Mononuclear cell (primary cell): ENCODE results near the gene HACD3. TPM values are rescaled to one million over a fixed set of nuclear protein-coding genes. Genes with fewer than 3 reads are reported as not detected.
"Not testable (repeated sequence)": the region's sequence is repeated elsewhere in the genome, so short reads cannot be mapped to it uniquely, and the experiment has no call there.

Experiments
- H3K27me3 ChIP-seq: 2 replicates; pipeline ENCODE4 v1.6.0; 2011; ENCODE audit warnings: low read length, control low read depth; ENCODE audit not compliant: insufficient read depth
- H3K4me1 ChIP-seq: 2 replicates; pipeline ENCODE4 v1.5.1; 2011; ENCODE audit warnings: mild to moderate bottlenecking, low read length, control low read depth; ENCODE audit not compliant: insufficient read depth
- H3K4me3 ChIP-seq: 2 replicates; pipeline ENCODE4 v1.5.1; 2011; ENCODE audit warnings: mild to moderate bottlenecking, low read length, moderate library complexity
- H3K9me3 ChIP-seq: 2 replicates; pipeline ENCODE4 v1.5.1; 2011; ENCODE audit warnings: low read depth, mild to moderate bottlenecking, control low read depth, low read length
- total RNA-seq: library from RNA; depleted of rRNA; stranded (reverse); fragments of >200 nt; gene quantifications from one replicate; pipeline ENCODE4 v1.2.3, GENCODE V29; 2012

The HACD3 gene
- total RNA-seq, 1 donor: 13.9 TPM

DNA sequence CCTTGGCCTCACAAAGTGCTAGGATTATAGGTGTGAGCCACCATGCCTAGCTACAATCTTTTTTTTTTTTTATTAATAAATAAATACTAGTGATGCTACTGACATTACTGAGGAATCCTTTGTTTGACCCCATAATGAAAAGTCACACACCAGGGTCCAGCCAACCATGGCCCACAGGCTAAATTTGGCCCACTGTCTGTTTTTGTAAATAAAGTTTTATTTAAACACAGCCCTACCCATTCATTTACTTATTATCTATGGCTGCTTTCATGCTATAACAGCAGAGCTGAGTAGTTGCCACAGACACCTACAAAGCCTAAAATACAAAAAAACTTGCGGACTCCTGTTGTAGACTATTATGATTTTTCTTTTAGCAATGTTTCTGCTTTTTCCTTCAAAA is 73.3 kb downstream of the HACD3 start:
- Histone ChIP-seq H3K4me1 (no peaks in the 10 kb centered on the region), H3K27me3 (no peaks in the 10 kb centered on the region), H3K4me3 (no peak overlapping the region), H3K9me3 (no peaks in the 10 kb centered on the region)

GRCh38 chr15:65610871-65611718 is 80.8 kb downstream of the HACD3 start, which contains the start of gene INTS14:
Gene INTS14, minus strand, starts transcription at chr15:65611131. Its CDS starts 3,751 bp downstream, at chr15:65607380.
- Histone ChIP-seq H3K27me3 (no peaks in the 10 kb centered on the region), H3K4me1 (peaks cover 26% of the 10 kb centered on the region), H3K4me3 (peak within 1 kb of the TSS; percentile 94), H3K9me3 (no peaks in the 10 kb centered on the region)

DNA sequence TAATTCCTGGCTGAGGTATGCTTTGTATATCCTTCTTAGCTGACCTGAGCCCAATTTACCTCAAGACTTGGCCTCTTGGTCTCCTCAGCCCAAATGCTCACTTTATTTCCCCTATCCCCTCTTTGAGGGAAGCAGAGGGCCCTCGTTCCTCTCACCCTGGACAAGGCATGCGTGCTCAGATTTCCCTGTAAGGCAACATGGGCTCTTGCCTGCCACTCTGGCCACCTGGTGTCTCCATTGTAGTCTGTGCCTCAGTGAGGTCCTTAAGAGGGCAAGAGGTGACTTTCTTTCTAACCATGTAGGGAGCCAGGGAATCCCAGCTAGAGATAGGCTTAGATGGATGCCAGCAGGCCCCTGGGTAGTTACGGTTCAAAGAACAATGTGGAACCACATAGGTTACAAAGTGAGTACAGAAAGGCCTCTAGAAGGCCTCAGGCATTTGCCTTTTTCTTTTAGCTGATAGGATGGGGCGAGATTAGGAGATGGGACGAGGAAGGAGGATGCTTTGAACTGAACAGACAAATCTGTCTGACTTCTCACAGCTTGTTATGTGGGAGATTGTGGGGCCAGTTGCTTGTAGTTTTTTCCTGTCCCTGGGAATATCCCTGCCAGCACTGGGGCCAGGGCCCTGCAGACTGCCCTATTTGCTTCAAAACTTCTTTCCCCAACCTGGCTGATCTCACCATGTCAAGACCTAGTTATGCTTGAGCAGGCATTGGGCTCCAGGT is 81.8 kb downstream of the HACD3 start:
- H3K4me1 ChIP-seq: peaks cover 26% of the 10 kb centered on the region
- no peaks in the 10 kb centered on the region for H3K9me3 ChIP-seq
- peak overlapping the region; percentile 94 for H3K4me3 ChIP-seq
- H3K27me3 ChIP-seq: no peaks in the 10 kb centered on the region

GRCh38 chr15:65612616-65612946 is 82.3 kb downstream of the HACD3 start:
- H3K4me3 ChIP-seq: no peak overlapping the region
- H3K9me3 ChIP-seq: no peaks in the 10 kb centered on the region
- H3K27me3 ChIP-seq: no peaks in the 10 kb centered on the region

GRCh38 chr15:65612949-65613744 is 82.9 kb downstream of the HACD3 start:
- H3K4me3 ChIP-seq: no peak overlapping the region
- no peaks in the 10 kb centered on the region for H3K27me3 ChIP-seq
- no peaks in the 10 kb centered on the region for H3K9me3 ChIP-seq
- H3K4me1 ChIP-seq: peaks cover 26% of the 10 kb centered on the region

More at GRCh38 chr15:65612616-65612946, 82.3 kb downstream of the HACD3 start:
- peaks cover 26% of the 10 kb centered on the region for H3K4me1 ChIP-seq

GRCh38 chr15:65615887-65616286 is 85.6 kb downstream of the HACD3 start:
- not testable (repeated sequence) for H3K9me3 ChIP-seq
- H3K4me1 ChIP-seq: peaks cover 13% of the 10 kb centered on the region

GRCh38 chr15:65618560-65619109 is 88.4 kb downstream of the HACD3 start:
- no peaks in the 10 kb centered on the region for H3K27me3 ChIP-seq
- H3K4me3 ChIP-seq: no peak overlapping the region
- no peaks in the 10 kb centered on the region for H3K4me1 ChIP-seq
- no peaks in the 10 kb centered on the region for H3K9me3 ChIP-seq

More at GRCh38 chr15:65615887-65616286, 85.6 kb downstream of the HACD3 start:
- not testable (repeated sequence) for H3K27me3 ChIP-seq, H3K4me3 ChIP-seq

- Histone ChIP-seq H3K27me3 (no peaks in the 10 kb centered on the region), H3K4me1 (no peaks in the 10 kb centered on the region), H3K9me3 (no peaks in the 10 kb centered on the region), H3K4me3 (no peak overlapping the region)
Measured at GRCh38 chr15:65619626-65620290, 89.5 kb downstream of the HACD3 start.

- Histone ChIP-seq H3K27me3 (no peaks in the 10 kb centered on the region), H3K4me3 (no peak overlapping the region), H3K9me3 (no peaks in the 10 kb centered on the region), H3K4me1 (no peaks in the 10 kb centered on the region)
Measured at GRCh38 chr15:65620833-65621232, 90.6 kb downstream of the HACD3 start.

DNA sequence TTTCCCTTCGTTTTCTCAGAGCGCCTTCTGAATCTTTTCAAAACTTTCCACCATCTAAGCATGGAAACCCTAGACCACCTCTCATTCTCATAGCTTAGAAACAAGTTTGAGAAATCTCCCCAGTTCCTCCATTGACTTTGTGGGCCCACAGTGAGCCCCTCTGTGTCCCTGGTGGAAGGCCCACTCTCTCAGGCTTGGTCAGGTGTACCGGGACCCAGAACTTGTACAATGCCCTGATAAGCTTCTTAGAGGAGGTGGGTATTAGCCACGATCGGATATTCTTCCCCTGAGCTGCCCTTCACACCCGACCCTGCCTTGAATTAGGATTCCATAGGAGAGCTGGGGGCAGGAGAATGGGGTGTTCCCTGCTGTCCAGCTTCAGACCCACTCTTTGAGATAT is 91.4 kb downstream of the HACD3 start, which contains the start of gene SLC24A1:
TSS of gene SLC24A1 (plus strand) at position 301 of the 400 bp plus-strand sequence. CDS start 2,143 bp downstream, outside the sequence.
- Histone ChIP-seq H3K9me3 (no peaks in the 10 kb centered on the region), H3K4me1 (no peaks in the 10 kb centered on the region)

DNA sequence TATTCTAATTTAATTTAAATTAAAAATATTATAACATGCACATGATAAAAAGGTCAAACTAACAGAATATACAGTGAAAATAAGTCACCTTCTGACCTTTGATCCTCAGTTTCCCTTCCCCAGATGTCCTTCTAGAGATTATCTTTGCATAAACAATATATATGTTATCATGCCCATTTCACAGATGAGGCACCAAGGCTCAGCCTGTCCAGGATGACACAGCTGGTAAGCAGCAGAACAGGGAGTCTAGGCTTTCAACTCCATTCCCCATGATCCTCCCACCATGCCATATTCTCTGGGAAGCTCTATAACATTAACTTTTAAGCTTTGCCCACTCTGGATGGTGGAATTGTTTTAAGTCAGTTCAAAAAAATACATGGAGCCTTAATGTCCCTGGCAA is 92.8 kb downstream of the HACD3 start:
- no peaks in the 10 kb centered on the region for H3K9me3 ChIP-seq
- H3K4me3 ChIP-seq: no peak overlapping the region
- H3K27me3 ChIP-seq: no peaks in the 10 kb centered on the region
- no peaks in the 10 kb centered on the region for H3K4me1 ChIP-seq

More for the DNA sequence above, 91.4 kb downstream of the HACD3 start, which contains the start of gene SLC24A1:
- Histone ChIP-seq H3K27me3 (no peaks in the 10 kb centered on the region), H3K4me3 (no peak within 1 kb of the TSS)

DNA sequence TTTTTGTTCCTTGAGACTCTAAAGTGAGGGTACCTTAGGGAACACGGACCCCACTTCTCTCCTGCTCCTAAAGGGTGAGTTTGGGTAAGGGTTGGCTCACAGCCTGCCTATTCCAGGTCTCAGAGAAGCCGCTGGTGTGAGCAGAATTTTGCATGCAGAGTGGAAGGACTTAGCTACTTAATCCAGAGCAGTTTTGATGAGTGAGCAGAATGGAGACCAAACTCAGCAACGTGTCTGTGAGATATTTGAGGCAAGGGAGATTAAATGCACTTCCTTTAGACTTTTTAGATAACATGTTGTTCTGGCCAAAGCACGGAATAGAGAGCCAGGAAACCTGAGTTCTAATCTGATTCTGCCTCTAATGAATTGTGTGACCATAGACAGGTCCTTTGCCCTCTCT is 96.6 kb downstream of the HACD3 start:
- no peak overlapping the region for H3K4me3 ChIP-seq
- H3K9me3 ChIP-seq: no peaks in the 10 kb centered on the region
- no peaks in the 10 kb centered on the region for H3K27me3 ChIP-seq
- no peaks in the 10 kb centered on the region for H3K4me1 ChIP-seq
